ENCODE data around the gene C12orf76.

DNA sequence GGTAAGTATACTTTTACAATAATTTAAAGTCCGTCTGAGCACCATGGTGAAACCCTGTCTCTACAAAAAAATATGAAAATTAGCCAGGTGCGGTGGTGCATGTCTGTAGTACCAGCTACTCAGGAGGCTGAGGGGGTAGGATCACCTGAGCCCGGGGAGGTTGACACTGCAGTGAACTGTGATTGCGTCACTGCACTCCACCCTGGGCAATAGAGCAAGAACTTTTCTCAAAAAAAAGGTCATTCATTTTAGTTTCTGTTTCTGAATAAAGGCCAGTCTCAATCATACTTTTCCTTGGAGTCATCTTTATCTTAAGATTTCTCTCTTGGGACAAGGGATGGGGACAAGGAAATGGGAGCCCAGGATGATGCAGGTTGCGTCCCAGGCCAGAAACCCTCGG is 36.2 kb downstream of the C12orf76 start:
- TF ChIP-seq, protein P1, sequence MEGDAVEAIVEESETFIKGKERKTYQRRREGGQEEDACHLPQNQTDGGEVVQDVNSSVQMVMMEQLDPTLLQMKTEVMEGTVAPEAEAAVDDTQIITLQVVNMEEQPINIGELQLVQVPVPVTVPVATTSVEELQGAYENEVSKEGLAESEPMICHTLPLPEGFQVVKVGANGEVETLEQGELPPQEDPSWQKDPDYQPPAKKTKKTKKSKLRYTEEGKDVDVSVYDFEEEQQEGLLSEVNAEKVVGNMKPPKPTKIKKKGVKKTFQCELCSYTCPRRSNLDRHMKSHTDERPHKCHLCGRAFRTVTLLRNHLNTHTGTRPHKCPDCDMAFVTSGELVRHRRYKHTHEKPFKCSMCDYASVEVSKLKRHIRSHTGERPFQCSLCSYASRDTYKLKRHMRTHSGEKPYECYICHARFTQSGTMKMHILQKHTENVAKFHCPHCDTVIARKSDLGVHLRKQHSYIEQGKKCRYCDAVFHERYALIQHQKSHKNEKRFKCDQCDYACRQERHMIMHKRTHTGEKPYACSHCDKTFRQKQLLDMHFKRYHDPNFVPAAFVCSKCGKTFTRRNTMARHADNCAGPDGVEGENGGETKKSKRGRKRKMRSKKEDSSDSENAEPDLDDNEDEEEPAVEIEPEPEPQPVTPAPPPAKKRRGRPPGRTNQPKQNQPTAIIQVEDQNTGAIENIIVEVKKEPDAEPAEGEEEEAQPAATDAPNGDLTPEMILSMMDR (IDR thresholded peaks at IDR 0.05; ENCODE audit: poor library complexity) = no peak
- no peak for TF ChIP-seq EZH2phosphoT487 (IDR thresholded peaks at IDR 0.05; ENCODE audit: low read depth, severe bottlenecking, unreplicated experiment)
- TF ChIP-seq EZH2 (IDR thresholded peaks at IDR 0.05; ENCODE audit: borderline replicate concordance) = no peak

Measured in hepatocyte (in vitro differentiated cells).